Endothelial cell of umbilical vein (primary cell): Measurements from ENCODE around the gene UIMC1.
"Not testable (repeated sequence)": the region's sequence is repeated elsewhere in the genome, so short reads cannot be mapped to it uniquely, and the experiment has no call there.

Experiments
- EZH2 ChIP-seq: IDR thresholded peaks from 2 replicates; pipeline ENCODE4 v1.6.1; 2012; ENCODE audit warnings: borderline replicate concordance, low read depth, mild to moderate bottlenecking, moderate library complexity, low read length, inconsistent platforms; ENCODE audit not compliant: severe bottlenecking
- JUN ChIP-seq: IDR thresholded peaks from 2 replicates; pipeline ENCODE4 v1.6.1; 2011; ENCODE audit warnings: borderline replicate concordance, low read depth; ENCODE audit not compliant: insufficient read length, insufficient read depth
- MAX ChIP-seq: IDR thresholded peaks from 2 replicates; pipeline ENCODE4 v1.6.1; 2011; ENCODE audit not compliant: insufficient read depth, insufficient read length
- MYC ChIP-seq: IDR thresholded peaks from one replicate; pipeline ENCODE4 v1.6.1; 2011; ENCODE audit warnings: mild to moderate bottlenecking, low read depth, low read length
- POLR2A ChIP-seq: IDR thresholded peaks from 2 replicates; pipeline ENCODE4 v1.6.1; 2012; ENCODE audit warnings: low read depth, mild to moderate bottlenecking, control low read depth, low read length
- POLR2AphosphoS5 ChIP-seq: IDR thresholded peaks from 2 replicates; pipeline ENCODE4 v1.6.1; 2012; ENCODE audit warnings: low read depth, mild to moderate bottlenecking, control low read depth, low read length, moderate library complexity; ENCODE audit not compliant: insufficient read depth
- TF ChIP-seq, protein P1 (sequence below), 2 donors: IDR thresholded peaks; 1 replicate in 1 of 2; 2 replicates in 1 of 2; pipeline ENCODE4 v1.5.1; 2011; ENCODE audit warnings: low read length in 2 of 2, mild to moderate bottlenecking in 2 of 2, moderate library complexity in 2 of 2, control low read depth in 1 of 2, inconsistent platforms in 1 of 2, low read depth in 1 of 2; ENCODE audit not compliant: insufficient read depth in 1 of 2; ENCODE audit errors: extremely low read depth in 1 of 2

DNA sequence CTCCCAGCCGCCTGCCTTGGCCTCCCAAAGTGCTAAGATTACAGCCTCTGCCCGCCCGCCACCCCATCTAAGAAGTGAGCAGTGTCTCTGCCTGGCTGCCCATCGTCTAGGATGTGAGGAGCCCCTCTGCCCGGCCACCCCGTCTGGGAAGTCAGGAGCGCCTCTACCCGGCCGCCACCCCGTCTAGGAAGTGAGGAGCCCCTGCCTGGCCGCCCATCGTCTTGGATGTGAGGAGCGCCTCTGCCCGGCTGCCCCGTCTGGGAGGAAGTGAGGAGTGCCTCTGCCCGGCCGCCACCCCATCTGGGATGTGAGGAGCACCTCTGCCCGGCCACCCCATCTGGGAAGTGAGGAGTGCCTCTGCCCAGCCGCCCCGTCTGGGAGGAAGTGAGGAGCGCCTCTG is 23.0 kb downstream of the UIMC1 start:
- TF ChIP-seq, protein P1, sequence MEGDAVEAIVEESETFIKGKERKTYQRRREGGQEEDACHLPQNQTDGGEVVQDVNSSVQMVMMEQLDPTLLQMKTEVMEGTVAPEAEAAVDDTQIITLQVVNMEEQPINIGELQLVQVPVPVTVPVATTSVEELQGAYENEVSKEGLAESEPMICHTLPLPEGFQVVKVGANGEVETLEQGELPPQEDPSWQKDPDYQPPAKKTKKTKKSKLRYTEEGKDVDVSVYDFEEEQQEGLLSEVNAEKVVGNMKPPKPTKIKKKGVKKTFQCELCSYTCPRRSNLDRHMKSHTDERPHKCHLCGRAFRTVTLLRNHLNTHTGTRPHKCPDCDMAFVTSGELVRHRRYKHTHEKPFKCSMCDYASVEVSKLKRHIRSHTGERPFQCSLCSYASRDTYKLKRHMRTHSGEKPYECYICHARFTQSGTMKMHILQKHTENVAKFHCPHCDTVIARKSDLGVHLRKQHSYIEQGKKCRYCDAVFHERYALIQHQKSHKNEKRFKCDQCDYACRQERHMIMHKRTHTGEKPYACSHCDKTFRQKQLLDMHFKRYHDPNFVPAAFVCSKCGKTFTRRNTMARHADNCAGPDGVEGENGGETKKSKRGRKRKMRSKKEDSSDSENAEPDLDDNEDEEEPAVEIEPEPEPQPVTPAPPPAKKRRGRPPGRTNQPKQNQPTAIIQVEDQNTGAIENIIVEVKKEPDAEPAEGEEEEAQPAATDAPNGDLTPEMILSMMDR (IDR thresholded peaks at IDR 0.05; ENCODE audit: extremely low read depth in 1 of 2, insufficient read depth in 1 of 2, low read depth in 1 of 2, low read length in 2 of 2), result not testable (repeated sequence)
- TF ChIP-seq JUN, POLR2A, EZH2, MYC, MAX, POLR2AphosphoS5: not testable (repeated sequence)
